ENCODE measurements around the gene MAGOHB.

Gene MAGOHB

GRCh38 chr12:10636611-10637010 is 23.2 kb upstream of the MAGOHB start:
- TF ChIP-seq CTCF (IDR thresholded peaks at IDR 0.05): no peak

- TF ChIP-seq CTCF (IDR thresholded peaks at IDR 0.05): no peak
Observed at GRCh38 chr12:10636124-10636523, 22.7 kb upstream of the MAGOHB start.

- no peak for TF ChIP-seq CTCF (IDR thresholded peaks at IDR 0.05)
Observed at GRCh38 chr12:10635306-10635705, 21.9 kb upstream of the MAGOHB start.

GRCh38 chr12:10634427-10634826 is 21.0 kb upstream of the MAGOHB start:
- TF ChIP-seq CTCF (IDR thresholded peaks at IDR 0.05): no peak

GRCh38 chr12:10633541-10633940 is 20.1 kb upstream of the MAGOHB start:
- TF ChIP-seq CTCF (IDR thresholded peaks at IDR 0.05): no peak

GRCh38 chr12:10632226-10632625 is 18.8 kb upstream of the MAGOHB start:
- TF ChIP-seq CTCF (IDR thresholded peaks at IDR 0.05): no peak

- no peak for TF ChIP-seq CTCF (IDR thresholded peaks at IDR 0.05)
Observed at GRCh38 chr12:10624605-10625004, 11.2 kb upstream of the MAGOHB start.

GRCh38 chr12:10623131-10623530 is 9.7 kb upstream of the MAGOHB start:
- no peak for TF ChIP-seq CTCF (IDR thresholded peaks at IDR 0.05)
